ENCODE data around the gene SLC4A4.
A peak's percentile ranks its signal among the peaks of the same experiment; 100 is the strongest.

SLC4A4 gene

GRCh38 chr4:71469541-71469940, 130.7 kb downstream of the SLC4A4 start:
- DNase-seq (ENCODE audit: low read depth in 2 of 2) = no peak

GRCh38 chr4:71470524-71470923, 131.7 kb downstream of the SLC4A4 start:
- no peak for DNase-seq (ENCODE audit: low read depth in 2 of 2)

GRCh38 chr4:71472946-71473345, 134.1 kb downstream of the SLC4A4 start:
- DNase-seq (ENCODE audit: low read depth in 2 of 2) = peak; percentile 78

GRCh38 chr4:71473541-71474240, 134.9 kb downstream of the SLC4A4 start:
- no peak for DNase-seq (ENCODE audit: low read depth in 2 of 2)

- no peak for DNase-seq (ENCODE audit: low read depth in 2 of 2)
Observed at GRCh38 chr4:71474731-71475130, 135.9 kb downstream of the SLC4A4 start.

- no peak for DNase-seq (ENCODE audit: low read depth in 2 of 2)
Observed at GRCh38 chr4:71476240-71476639, 137.4 kb downstream of the SLC4A4 start.

- no peak for DNase-seq (ENCODE audit: low read depth in 2 of 2)
Observed at GRCh38 chr4:71486550-71487343, 147.9 kb downstream of the SLC4A4 start.

- DNase-seq (ENCODE audit: low read depth in 2 of 2) = no peak
Observed at GRCh38 chr4:71487344-71487920, 148.6 kb downstream of the SLC4A4 start.

GRCh38 chr4:71494539-71494938, 155.7 kb downstream of the SLC4A4 start:
- no peak for DNase-seq (ENCODE audit: low read depth in 2 of 2)

GRCh38 chr4:71495454-71495853, 156.6 kb downstream of the SLC4A4 start:
- no peak for DNase-seq (ENCODE audit: low read depth in 2 of 2)

GRCh38 chr4:71497078-71497477, 158.3 kb downstream of the SLC4A4 start:
- DNase-seq (ENCODE audit: low read depth in 2 of 2) = no peak

GRCh38 chr4:71498002-71498401, 159.2 kb downstream of the SLC4A4 start:
- DNase-seq (ENCODE audit: low read depth in 2 of 2) = peak; percentile 14 to 21

- no peak for DNase-seq (ENCODE audit: low read depth in 2 of 2)
Observed at GRCh38 chr4:71498625-71499024, 159.8 kb downstream of the SLC4A4 start.

- DNase-seq (ENCODE audit: low read depth in 2 of 2) = no peak
Observed at GRCh38 chr4:71501992-71502391, 163.2 kb downstream of the SLC4A4 start.

GRCh38 chr4:71518283-71518989, 179.6 kb downstream of the SLC4A4 start:
- DNase-seq (ENCODE audit: low read depth in 2 of 2) = no peak

GRCh38 chr4:71520308-71520707, 181.5 kb downstream of the SLC4A4 start:
- DNase-seq (ENCODE audit: low read depth in 2 of 2) = no peak

- DNase-seq (ENCODE audit: low read depth in 2 of 2) = no peak
Observed at GRCh38 chr4:71520850-71521249, 182.0 kb downstream of the SLC4A4 start.

GRCh38 chr4:71524756-71525155, 185.9 kb downstream of the SLC4A4 start:
- no peak for DNase-seq (ENCODE audit: low read depth in 2 of 2)

- no peak for DNase-seq (ENCODE audit: low read depth in 2 of 2)
Observed at GRCh38 chr4:71526637-71527406, 188.0 kb downstream of the SLC4A4 start.

GRCh38 chr4:71532407-71532806, 193.6 kb downstream of the SLC4A4 start:
- DNase-seq (ENCODE audit: low read depth in 2 of 2) = no peak

GRCh38 chr4:71533121-71533520, 194.3 kb downstream of the SLC4A4 start:
- no peak for DNase-seq (ENCODE audit: low read depth in 2 of 2)

Data from fibroblast of skin of left biceps (primary cell).